Mesodermal cell (in vitro differentiated cells): ENCODE data around the gene MSX1. TPM values are rescaled to one million over a fixed set of nuclear protein-coding genes. Genes with fewer than 3 reads are reported as not detected.
"Not testable (repeated sequence)": the region's sequence is repeated elsewhere in the genome, so short reads cannot be mapped to it uniquely, and the experiment has no call there.

Source experiments
- H3K27ac ChIP-seq: 2 replicates; pipeline ENCODE4 v1.7.0; 2013; ENCODE audit warnings: mild to moderate bottlenecking, low read depth, low read length, moderate library complexity; ENCODE audit not compliant: severe bottlenecking
- H3K36me3 ChIP-seq: 2 replicates; pipeline ENCODE4 v1.7.1; 2013; ENCODE audit warnings: mild to moderate bottlenecking, low read length, moderate library complexity; ENCODE audit not compliant: control insufficient read depth, insufficient read depth
- H3K4me1 ChIP-seq: one replicate; pipeline ENCODE4 v1.7.1; 2013; ENCODE audit warnings: mild to moderate bottlenecking, low read length; ENCODE audit not compliant: insufficient read depth, control insufficient read depth, poor library complexity, severe bottlenecking
- H3K4me3 ChIP-seq: 2 replicates; pipeline ENCODE4 v1.7.0; 2013; ENCODE audit warnings: low read length, control low read depth, mild to moderate bottlenecking; ENCODE audit not compliant: insufficient read depth, poor library complexity, severe bottlenecking; ENCODE audit errors: extremely low read depth
- H3K9me3 ChIP-seq: 2 replicates; pipeline ENCODE4 v1.7.1; 2013; ENCODE audit warnings: mild to moderate bottlenecking, low read length, moderate library complexity; ENCODE audit not compliant: control insufficient read depth
- WGBS, 2 experiments: methylation state at CpG; one replicate each; pipeline ENCODE4 v1.1.5; 2013; ENCODE audit warnings: missing lambda C conversion rate in 2 of 2; ENCODE audit not compliant: insufficient coverage in 2 of 2; 5-methylcytosine and 5-hydroxymethylcytosine counted together
- polyA plus RNA-seq, 2 experiments: library from polyadenylated mRNA; stranded (reverse); fragments of 50-300 nt; gene quantifications; one replicate each; pipeline ENCODE4 v1.2.3, GENCODE V29; 2013

MSX1 gene
- polyA plus RNA-seq (2013, experiment 1 of 2), result 168 TPM
- polyA plus RNA-seq (2013, experiment 2 of 2), result 152 TPM

DNA sequence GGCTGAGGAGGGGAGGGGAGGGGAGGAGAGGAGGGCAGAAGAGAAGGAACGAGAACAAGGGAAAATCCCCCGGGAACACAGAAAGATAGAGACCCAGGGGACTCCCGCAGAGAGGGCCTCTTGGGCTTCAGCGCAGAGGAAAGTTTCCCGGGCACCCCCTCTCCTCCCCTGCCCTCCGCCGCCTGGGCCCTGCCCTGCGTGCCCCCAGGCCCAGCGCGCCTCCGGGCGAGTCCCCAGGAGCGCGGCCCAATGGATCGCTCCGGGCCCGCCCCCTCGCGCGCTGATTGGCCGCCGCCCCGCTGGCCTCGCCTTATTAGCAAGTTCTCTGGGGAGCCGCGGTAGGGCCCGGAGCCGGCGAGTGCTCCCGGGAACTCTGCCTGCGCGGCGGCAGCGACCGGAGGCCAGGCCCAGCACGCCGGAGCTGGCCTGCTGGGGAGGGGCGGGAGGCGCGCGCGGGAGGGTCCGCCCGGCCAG lies at the start of gene MSX1:
TSS of gene MSX1 (plus strand) at position 341 of the 474 bp plus-strand sequence. CDS start 235 bp downstream, outside the sequence.
- H3K4me3 ChIP-seq, result peak within 1 kb of the TSS; percentile 91
- H3K9me3 ChIP-seq, result no peaks in the 10 kb centered on the region
- peaks cover 29% of the 10 kb centered on the region for H3K36me3 ChIP-seq
- WGBS, 2 experiments, result 0% methylated on average over 20 to 42 of the region's 44 CpGs
- peaks cover 51% of the 10 kb centered on the region for H3K4me1 ChIP-seq
- peak within 1 kb of the TSS; percentile 79 for H3K27ac ChIP-seq

- 87 to 92% methylated on average over 7 to 8 of the region's 8 CpGs for WGBS, 2 experiments
- no peak overlapping the region for H3K4me3 ChIP-seq
- no peak overlapping the region for H3K27ac ChIP-seq
- H3K36me3 ChIP-seq, result no peaks in the 10 kb centered on the region
- no peaks in the 10 kb centered on the region for H3K4me1 ChIP-seq
- H3K9me3 ChIP-seq, result no peaks in the 10 kb centered on the region
These were observed 49.2 kb upstream of the MSX1 start for GRCh38 chr4:4810092-4810774.

- H3K9me3 ChIP-seq, result no peaks in the 10 kb centered on the region
- no peak overlapping the region for H3K27ac ChIP-seq
- H3K4me1 ChIP-seq, result no peaks in the 10 kb centered on the region
- H3K36me3 ChIP-seq, result no peaks in the 10 kb centered on the region
- H3K4me3 ChIP-seq, result no peak overlapping the region
These were observed 48.7 kb upstream of the MSX1 start for GRCh38 chr4:4810778-4811177.

GRCh38 chr4:4812145-4812794 lies 47.2 kb upstream of the MSX1 start:
- no peak overlapping the region for H3K4me3 ChIP-seq
- H3K9me3 ChIP-seq, result no peaks in the 10 kb centered on the region
- H3K36me3 ChIP-seq, result no peaks in the 10 kb centered on the region
- 83 to 85% methylated on average over 3 of the region's 4 CpGs for WGBS, 2 experiments
- no peak overlapping the region for H3K27ac ChIP-seq
- no peaks in the 10 kb centered on the region for H3K4me1 ChIP-seq

GRCh38 chr4:4818415-4819212 lies 40.9 kb upstream of the MSX1 start:
- peaks cover 10% of the 10 kb centered on the region for H3K9me3 ChIP-seq
- H3K27ac ChIP-seq, result no peak overlapping the region
- 69 to 75% methylated on average over 16 of the region's 17 CpGs for WGBS, 2 experiments
- no peaks in the 10 kb centered on the region for H3K36me3 ChIP-seq
- no peaks in the 10 kb centered on the region for H3K4me1 ChIP-seq
- no peak overlapping the region for H3K4me3 ChIP-seq

DNA sequence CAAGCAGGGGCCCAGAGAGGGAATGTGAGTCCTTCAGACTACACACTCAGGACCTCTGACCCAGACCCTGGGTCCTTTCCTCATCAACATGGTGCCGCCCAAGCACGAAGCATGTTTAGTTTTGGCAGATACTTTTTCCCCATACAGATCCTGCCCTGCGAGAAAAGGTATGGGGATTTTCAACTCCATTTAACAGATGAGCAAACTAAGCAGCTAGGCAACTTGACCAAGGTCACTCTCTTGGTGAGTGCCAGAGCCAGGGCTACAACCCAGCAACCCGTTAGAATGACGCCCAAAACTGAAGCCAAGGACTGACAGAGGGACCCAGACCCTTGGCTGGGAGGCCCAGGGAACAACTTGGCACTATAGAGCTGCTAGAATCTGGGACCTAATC lies 40.3 kb upstream of the MSX1 start:
- H3K36me3 ChIP-seq, result no peaks in the 10 kb centered on the region
- H3K27ac ChIP-seq, result no peak overlapping the region
- peaks cover 10% of the 10 kb centered on the region for H3K9me3 ChIP-seq
- H3K4me3 ChIP-seq, result no peak overlapping the region
- WGBS, 2 experiments, result 71 to 79% methylated on average over 4 of the region's 5 CpGs
- no peaks in the 10 kb centered on the region for H3K4me1 ChIP-seq

GRCh38 chr4:4820261-4820660 lies 39.2 kb upstream of the MSX1 start:
- no peaks in the 10 kb centered on the region for H3K4me1 ChIP-seq
- H3K9me3 ChIP-seq, result peaks cover 10% of the 10 kb centered on the region
- H3K36me3 ChIP-seq, result no peaks in the 10 kb centered on the region
- 74 to 80% methylated on average over 14 of the region's 14 CpGs for WGBS, 2 experiments
- no peak overlapping the region for H3K4me3 ChIP-seq
- H3K27ac ChIP-seq, result peak overlapping the region; percentile 57

DNA sequence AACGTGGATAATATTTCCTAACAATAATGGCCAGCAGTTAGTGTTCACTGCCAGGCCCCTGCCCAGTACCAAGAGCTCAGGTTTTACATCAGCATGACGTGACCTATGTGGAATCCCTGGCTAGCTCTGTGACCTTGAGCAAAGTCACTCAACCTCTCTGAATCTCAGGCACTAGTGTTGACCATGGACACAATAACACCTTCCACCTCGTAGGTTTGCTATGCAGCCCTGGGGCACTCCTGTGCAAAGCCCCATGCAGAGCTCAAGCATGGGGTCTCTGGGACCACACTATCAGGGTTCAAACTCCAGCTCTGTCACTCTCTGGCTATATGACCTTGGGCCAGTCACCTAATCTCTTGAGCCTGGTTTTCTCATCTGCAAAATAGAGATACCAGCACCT lies 38.7 kb upstream of the MSX1 start:
- H3K27ac ChIP-seq, result peak overlapping the region; percentile 57
- peaks cover 10% of the 10 kb centered on the region for H3K9me3 ChIP-seq
- 83 to 92% methylated on average over 3 of the region's 3 CpGs for WGBS, 2 experiments
- no peaks in the 10 kb centered on the region for H3K36me3 ChIP-seq
- no peak overlapping the region for H3K4me3 ChIP-seq
- H3K4me1 ChIP-seq, result no peaks in the 10 kb centered on the region

DNA sequence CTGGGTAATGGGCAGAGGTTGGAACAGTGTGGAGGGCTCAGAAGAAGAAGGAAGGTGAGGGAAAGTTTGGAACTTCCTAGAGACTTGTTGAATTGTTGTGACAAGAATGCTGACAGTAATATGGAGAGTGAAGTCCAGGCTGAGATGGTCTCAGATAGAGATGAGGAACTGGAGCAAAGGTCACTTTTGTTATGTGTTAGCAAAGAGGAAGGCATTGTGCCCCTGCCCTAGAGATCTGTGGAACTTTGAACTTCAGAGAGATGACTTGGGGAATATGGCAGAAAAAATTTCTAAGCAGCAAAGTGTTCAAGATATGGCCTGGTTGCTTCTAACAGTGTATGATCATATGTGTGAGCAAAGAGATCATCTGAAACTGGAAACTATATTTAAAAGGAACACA lies 37.9 kb upstream of the MSX1 start:
- Histone ChIP-seq H3K4me1 (no peaks in the 10 kb centered on the region), H3K4me3 (no peak overlapping the region), H3K27ac (no peak overlapping the region), H3K36me3 (no peaks in the 10 kb centered on the region), H3K9me3 (peaks cover 10% of the 10 kb centered on the region)

DNA sequence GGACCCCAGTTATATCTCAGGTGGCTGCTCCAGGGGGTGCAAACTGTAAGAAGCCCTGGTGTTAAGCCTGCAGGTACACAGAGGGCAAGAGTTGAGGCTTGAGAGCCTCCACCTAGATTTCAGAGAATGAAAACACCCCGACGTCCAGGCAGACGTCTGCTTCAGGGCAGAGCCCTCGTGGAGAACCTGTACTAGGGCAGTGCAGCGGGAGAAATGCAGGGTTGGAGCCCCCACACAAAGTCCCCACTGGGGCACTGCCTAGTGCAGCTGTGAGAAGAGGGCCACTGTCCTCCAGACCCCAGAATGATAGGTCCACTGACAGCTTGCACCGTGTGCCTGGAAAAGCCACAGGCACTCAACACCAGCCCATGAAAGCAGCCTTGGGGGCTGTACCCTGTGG lies 37.2 kb upstream of the MSX1 start:
- H3K9me3 ChIP-seq, result peaks cover 10% of the 10 kb centered on the region
- not testable (repeated sequence) for H3K4me3 ChIP-seq, H3K36me3 ChIP-seq, H3K4me1 ChIP-seq, H3K27ac ChIP-seq
- 75 to 100% methylated on average over 2 to 5 of the region's 6 CpGs for WGBS, 2 experiments
